ENCODE results near the gene GPR42. TPM values are rescaled to one million over a fixed set of nuclear protein-coding genes. Genes with fewer than 3 reads are reported as not detected.

The GPR42 gene
- total and polyA plus RNA-seq, 2 donors from 2014 or later: not detected

DNA sequence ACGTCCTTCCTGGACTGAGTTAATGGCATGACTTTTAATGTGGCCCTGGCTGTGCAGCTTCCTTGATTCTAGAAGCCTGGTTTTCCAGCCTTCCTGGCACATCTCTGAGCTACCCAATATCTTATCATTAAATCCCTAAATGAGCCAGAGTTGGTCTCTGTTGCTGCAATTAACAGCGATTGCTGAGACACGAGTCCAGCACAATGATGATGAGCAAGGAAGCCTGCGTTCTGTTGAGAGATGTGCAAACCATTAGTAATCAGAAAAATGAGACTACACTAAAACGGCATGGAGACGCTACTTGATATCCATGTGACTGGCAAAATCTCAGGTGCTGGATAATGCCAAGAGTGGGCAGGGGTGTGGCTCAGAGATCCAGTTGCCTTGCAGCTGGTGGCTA, 26.2 kb downstream of the GPR42 start:
- intact Hi-C loops (cut with DNase I): no loop called here

DNA sequence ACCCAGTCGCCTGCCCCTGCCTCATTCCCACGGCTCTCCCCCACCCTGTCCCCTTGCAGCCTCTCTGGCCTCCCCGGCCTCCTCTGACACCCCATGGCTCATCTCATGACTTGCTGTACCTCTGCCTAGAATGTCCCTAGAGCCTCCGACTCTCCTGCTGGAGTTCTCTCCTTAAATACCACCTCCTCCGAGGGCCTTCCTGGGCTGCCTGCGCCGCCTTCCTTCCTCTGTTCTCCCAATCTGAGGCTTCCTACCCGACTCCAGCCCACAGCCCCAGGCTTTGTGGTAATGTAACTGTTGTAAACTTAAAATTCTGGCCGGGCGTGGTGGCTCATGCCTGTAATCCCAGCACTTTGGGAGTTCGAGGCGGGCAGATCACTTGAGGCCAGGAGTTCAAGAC, 27.7 kb downstream of the GPR42 start:
- no peak overlapping the region for H3K9ac ChIP-seq (ENCODE audit: low read length in 3 of 3)
- H3K4me1 ChIP-seq (ENCODE audit: control insufficient read depth in 2 of 3, insufficient read depth in 2 of 3, low read depth in 1 of 3, low read length in 3 of 3): no peaks in the 10 kb centered on the region
- no peaks in the 10 kb centered on the region for H3K27me3 ChIP-seq (ENCODE audit: control insufficient read depth, insufficient read depth, low read length)
- no peak overlapping the region for H3K4me3 ChIP-seq (ENCODE audit: low read length in 3 of 3)
- no peak overlapping the region for H3K27ac ChIP-seq (ENCODE audit: low read depth in 2 of 2, low read length in 2 of 2)
- DNase-seq: peak in 1 of 5 donors; percentile 71
- no peaks in the 10 kb centered on the region for H3K36me3 ChIP-seq (ENCODE audit: control insufficient read depth in 2 of 3, insufficient read depth in 3 of 3, low read length in 3 of 3)
- no peak for TF ChIP-seq CTCF (IDR thresholded peaks at IDR 0.05; ENCODE audit: borderline replicate concordance, extremely low read depth, insufficient read depth)
- no peaks in the 10 kb centered on the region for H3K9me3 ChIP-seq (ENCODE audit: control insufficient read depth in 2 of 3, insufficient read depth in 1 of 3, low read length in 3 of 3)
- no peak for FAIRE-seq
- intact Hi-C loops (cut with DNase I): no loop called here

More for the DNA sequence above, 26.2 kb downstream of the GPR42 start:
- H3K4me1 ChIP-seq (ENCODE audit: control insufficient read depth in 2 of 3, insufficient read depth in 2 of 3, low read depth in 1 of 3, low read length in 3 of 3): no peaks in the 10 kb centered on the region
- TF ChIP-seq CTCF (IDR thresholded peaks at IDR 0.05; ENCODE audit: borderline replicate concordance, extremely low read depth, insufficient read depth): no peak
- H3K27ac ChIP-seq (ENCODE audit: low read depth in 2 of 2, low read length in 2 of 2): no peak overlapping the region
- H3K36me3 ChIP-seq (ENCODE audit: control insufficient read depth in 2 of 3, insufficient read depth in 3 of 3, low read length in 3 of 3): no peaks in the 10 kb centered on the region
- H3K27me3 ChIP-seq (ENCODE audit: control insufficient read depth, insufficient read depth, low read length): no peaks in the 10 kb centered on the region
- DNase-seq: no peak
- H3K4me3 ChIP-seq (ENCODE audit: low read length in 3 of 3): no peak overlapping the region
- no peak overlapping the region for H3K9ac ChIP-seq (ENCODE audit: low read length in 3 of 3)
- no peaks in the 10 kb centered on the region for H3K9me3 ChIP-seq (ENCODE audit: control insufficient read depth in 2 of 3, insufficient read depth in 1 of 3, low read length in 3 of 3)
- no peak for FAIRE-seq

GRCh38 chr19:35399231-35399630, 28.4 kb downstream of the GPR42 start:
- DNase-seq (no peak), FAIRE-seq (no peak)
- H3K9me3 ChIP-seq (ENCODE audit: control insufficient read depth in 2 of 3, insufficient read depth in 1 of 3, low read length in 3 of 3): no peaks in the 10 kb centered on the region
- TF ChIP-seq CTCF (IDR thresholded peaks at IDR 0.05; ENCODE audit: borderline replicate concordance, extremely low read depth, insufficient read depth): no peak
- H3K36me3 ChIP-seq (ENCODE audit: control insufficient read depth in 2 of 3, insufficient read depth in 3 of 3, low read length in 3 of 3): no peaks in the 10 kb centered on the region
- no peak overlapping the region for H3K4me3 ChIP-seq (ENCODE audit: low read length in 3 of 3)
- no peak overlapping the region for H3K27ac ChIP-seq (ENCODE audit: low read depth in 2 of 2, low read length in 2 of 2)
- H3K4me1 ChIP-seq (ENCODE audit: control insufficient read depth in 2 of 3, insufficient read depth in 2 of 3, low read depth in 1 of 3, low read length in 3 of 3): no peaks in the 10 kb centered on the region
- H3K9ac ChIP-seq (ENCODE audit: low read length in 3 of 3): no peak overlapping the region
- intact Hi-C loops (cut with DNase I): no loop called here
- H3K27me3 ChIP-seq (ENCODE audit: control insufficient read depth, insufficient read depth, low read length): no peaks in the 10 kb centered on the region

Data from kidney (tissue), 14 donors.